Right ventricle myocardium superior (tissue), 1 donor: ENCODE data around the gene ME2. TPM values are rescaled to one million over a fixed set of nuclear protein-coding genes. Genes with fewer than 3 reads are reported as not detected.
"Not testable (repeated sequence)": the region's sequence is repeated elsewhere in the genome, so short reads cannot be mapped to it uniquely, and the experiment has no call there.

ENCODE experiments used
- ATAC-seq: fragments of 200-7000 bp; cut with Tn5 transposase; one replicate; pipeline ENCODE4 v1.9.1; 2020; ENCODE audit warnings: mild to moderate bottlenecking; ENCODE audit not compliant: poor library complexity
- DNase-seq: peaks from one replicate; pipeline ENCODE4 v3.0.0-alpha.2; 2020
- intact Hi-C: fragments of 100-400 bp; cut with DNase I; formaldehyde crosslinking; loops from one replicate; pipeline ENCODE4 v1.11.2; 2022
- total RNA-seq: library from RNA; stranded (reverse); fragmentation: NEBNext Ultra II Directional; extraction: Animal tissue kit (Norgen Biotek cat#: 25700); gene quantifications from one replicate; pipeline ENCODE4 v1.2.1, GENCODE V29; 2021
- donor health status: DM: no; HTN: yes; CAD: no; lungs with severe emphysema.

ME2 gene
- total RNA-seq, 1 donor from 2014 or later: 92.6 TPM

DNA sequence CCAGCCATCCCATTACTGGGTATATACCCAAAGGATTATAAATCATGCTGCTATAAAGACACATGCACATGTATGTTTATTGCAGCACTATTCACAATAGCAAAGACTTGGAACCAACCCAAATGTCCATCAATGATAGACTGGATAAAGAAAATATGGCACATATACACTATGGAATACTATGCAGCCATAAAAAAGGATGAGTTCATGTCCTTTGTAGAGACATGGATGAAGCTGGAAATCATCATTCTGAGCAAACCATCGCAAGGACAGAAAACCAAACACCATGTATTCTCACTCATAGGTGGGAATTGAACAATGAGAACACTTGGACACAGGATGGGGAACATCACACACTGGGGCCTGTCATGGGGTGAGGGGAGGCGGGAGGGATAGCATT lies 124.3 kb downstream of the ME2 start:
- ATAC-seq, DNase-seq, intact Hi-C loops: not testable (repeated sequence)

Other genes with a start within 250 kb of the ME2 start
- gene MRO, start 59.1 kb upstream of the ME2 start, total RNA-seq: 5.3 TPM
- 3.3 TPM for gene ELAC1, start 88.9 kb downstream of the ME2 start, total RNA-seq
- gene SMAD4, start 151.1 kb downstream of the ME2 start, total RNA-seq: 90.9 TPM